Fibroblast of skin of right quadriceps (primary cell): Measurements from ENCODE around the gene NTRK2.

Experiments
- DNase-seq: peaks from one replicate; pipeline ENCODE4 v3.0.0-alpha.2; 2013

The NTRK2 gene

DNA sequence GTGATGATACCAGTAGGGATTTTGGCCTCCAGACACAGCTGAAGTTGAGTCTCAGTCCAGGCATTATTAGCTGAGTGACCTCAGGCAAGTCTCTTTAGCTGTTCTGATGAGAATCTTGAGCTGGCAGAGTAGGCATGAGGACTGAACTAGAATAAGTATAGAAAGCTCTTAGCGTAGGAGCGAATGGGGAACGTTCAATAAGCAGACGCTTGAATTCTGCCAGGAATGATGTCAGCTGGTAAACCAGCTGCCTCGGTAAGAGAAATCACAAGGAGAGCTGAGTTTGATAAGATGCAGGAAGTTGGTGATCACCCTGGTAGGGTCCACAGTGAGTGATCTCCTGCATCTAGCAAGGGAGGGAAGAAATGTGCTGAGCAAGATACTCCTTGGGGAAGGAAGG lies 280.4 kb downstream of the NTRK2 start:
- no peak for DNase-seq

DNA sequence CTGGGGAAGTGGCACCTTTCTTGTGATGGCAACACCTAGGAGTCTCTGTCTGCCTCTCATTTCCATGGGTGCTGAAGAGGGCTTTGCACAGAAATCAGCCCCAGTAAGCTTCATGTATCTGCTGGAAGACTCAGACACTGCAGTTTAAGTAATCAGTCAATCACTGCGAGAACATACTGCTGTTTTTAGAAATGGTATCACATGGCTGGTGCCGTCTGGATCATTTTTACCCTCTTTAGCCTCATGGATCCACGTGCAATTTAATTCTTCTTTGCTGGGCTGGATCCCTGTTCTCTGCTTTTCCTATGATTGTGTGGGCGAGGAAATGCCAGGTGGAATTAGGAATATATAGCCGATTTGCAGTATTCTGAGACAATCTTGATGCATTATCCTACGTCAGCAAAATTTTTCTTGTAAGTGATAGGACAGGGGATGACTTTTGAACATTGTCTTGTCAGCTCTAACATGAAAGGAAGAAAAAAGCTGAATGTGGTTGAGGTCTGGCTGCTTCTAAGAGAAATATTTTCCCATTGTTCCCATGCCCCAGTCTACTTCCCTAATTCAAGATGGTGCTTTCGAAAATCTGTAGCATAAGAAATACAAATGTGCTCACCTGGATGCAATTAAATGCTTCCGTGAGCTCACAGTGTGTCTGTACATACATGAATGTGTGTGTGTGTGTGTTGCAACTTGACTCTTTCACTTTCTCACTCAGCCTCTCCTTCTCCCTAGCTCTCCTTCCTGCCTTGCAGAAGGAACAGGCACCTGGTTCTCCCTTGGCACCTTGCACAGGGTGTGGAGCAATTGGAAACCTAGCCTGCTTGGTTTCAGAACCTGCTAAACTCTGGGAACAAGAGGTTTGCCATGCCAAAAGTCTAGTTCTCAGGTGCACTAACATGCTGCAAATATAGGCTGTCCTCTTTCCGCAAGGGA lies 281.6 kb downstream of the NTRK2 start:
- no peak for DNase-seq

DNA sequence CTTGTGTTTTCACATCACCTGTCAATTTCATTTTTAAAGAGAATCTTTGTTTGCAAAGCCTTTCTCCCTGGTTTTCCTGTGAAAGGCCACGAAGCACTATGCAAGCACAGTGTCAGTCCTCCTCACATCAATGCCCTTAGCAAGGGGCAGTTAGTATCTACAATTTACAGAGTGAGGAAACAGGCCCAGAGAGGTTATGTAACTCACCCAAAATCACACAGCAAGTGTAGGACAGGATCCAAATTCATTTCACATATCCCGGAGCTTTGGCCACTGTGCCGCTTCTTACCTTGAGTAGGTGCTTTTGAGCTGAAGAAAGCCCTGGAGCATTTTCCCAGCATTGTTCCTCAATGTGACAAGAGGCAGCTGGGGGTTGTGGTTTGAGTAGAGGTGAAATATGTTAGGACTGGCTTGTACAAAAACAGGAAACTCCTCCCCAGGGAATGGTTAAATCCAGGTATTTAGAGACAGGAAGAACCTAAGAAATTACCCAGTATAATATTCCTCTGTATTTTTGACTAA lies 283.8 kb downstream of the NTRK2 start:
- no peak for DNase-seq

DNA sequence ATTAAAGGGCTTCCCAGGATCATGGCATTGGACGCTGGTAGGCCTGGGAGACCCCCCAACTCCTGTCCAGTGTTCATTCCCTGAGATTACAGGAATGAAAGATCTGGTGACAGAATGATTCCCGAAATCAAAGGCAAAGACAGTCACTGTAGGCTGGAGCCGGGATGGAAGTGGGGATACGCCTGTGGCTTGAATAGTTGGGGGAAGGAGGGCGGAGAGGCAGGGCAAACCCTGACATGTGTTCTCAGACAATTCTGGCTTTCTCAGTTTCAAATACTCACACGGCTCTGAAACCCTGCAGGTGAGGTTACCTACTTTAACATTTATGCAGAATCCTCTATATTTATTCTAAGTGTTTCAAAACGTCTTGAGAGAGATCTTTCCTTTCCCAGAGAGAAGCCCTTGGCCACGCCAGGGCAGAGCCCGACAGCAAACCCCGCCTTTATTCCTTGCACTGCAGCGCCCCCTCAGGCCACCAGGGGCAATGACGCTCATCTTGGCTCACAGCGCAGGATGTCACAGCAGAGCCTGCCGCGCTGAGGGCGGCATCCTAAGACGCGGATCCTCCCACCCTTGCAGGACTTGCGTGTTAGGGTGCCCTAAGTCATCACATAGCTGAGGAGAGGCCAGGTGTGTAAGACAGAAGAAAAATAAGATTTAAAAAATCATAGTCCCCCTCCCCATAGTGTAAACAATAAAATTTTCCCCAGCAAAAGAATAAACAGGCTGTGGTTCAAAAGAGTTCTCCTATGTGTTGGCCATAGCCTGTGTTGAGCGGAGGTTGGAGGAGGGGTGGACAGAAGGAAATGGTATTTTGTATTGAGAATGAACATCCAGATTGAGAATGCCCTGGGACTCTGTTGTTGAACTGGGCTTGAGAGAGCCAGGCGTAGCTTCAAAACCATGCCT lies 284.5 kb downstream of the NTRK2 start:
- DNase-seq: peak; percentile 38

DNA sequence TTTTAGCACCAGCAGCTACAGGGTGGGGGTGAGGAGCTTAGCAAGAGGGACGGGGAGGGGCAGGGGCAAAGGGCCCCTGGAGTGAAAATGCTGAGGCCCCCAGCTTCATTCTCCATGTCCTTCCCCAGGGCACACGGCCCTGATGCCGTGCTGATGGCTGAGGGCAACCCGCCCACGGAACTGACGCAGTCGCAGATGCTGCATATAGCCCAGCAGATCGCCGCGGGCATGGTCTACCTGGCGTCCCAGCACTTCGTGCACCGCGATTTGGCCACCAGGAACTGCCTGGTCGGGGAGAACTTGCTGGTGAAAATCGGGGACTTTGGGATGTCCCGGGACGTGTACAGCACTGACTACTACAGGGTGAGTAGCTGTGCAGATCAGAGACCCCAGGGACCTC lies 285.6 kb downstream of the NTRK2 start:
- no peak for DNase-seq

DNA sequence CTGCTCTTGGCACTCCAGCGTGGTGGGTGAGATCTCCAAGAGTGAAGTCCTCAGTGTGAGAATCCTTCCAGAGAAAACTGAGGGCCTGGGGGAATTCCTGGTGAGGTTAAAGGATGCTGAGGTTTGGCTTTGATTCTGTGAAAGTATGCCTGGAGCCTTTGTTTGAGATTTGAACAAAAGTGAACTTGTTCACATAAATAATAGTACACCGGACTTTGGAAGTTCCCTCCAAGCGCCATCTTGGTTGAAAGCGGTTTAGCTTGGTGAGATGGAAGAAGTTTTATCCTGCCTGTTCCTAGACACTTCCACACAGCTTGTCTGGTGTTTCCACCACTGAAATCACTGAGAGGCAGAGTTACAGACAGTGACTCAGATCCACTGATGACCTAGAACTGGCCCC lies 286.4 kb downstream of the NTRK2 start:
- DNase-seq: no peak

DNA sequence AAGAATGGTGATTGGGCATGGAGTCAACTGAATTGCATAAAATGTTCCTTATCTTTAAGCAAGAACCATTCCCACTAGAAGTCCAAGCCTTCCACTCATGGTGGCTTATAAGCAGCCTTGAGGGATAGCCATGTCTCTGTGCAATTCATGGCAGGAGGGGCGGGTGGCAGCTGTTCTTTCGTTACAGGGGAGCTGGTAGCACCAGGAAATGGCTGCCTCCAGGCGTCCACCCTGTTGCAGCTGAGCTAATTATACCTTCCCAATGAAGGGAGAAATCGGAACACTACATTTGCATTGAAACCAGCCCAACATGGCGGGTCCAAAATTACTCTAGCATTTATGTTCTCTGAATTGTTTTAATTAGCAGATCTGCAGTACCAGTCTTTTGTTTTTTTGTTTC lies 289.8 kb downstream of the NTRK2 start:
- DNase-seq: no peak

DNA sequence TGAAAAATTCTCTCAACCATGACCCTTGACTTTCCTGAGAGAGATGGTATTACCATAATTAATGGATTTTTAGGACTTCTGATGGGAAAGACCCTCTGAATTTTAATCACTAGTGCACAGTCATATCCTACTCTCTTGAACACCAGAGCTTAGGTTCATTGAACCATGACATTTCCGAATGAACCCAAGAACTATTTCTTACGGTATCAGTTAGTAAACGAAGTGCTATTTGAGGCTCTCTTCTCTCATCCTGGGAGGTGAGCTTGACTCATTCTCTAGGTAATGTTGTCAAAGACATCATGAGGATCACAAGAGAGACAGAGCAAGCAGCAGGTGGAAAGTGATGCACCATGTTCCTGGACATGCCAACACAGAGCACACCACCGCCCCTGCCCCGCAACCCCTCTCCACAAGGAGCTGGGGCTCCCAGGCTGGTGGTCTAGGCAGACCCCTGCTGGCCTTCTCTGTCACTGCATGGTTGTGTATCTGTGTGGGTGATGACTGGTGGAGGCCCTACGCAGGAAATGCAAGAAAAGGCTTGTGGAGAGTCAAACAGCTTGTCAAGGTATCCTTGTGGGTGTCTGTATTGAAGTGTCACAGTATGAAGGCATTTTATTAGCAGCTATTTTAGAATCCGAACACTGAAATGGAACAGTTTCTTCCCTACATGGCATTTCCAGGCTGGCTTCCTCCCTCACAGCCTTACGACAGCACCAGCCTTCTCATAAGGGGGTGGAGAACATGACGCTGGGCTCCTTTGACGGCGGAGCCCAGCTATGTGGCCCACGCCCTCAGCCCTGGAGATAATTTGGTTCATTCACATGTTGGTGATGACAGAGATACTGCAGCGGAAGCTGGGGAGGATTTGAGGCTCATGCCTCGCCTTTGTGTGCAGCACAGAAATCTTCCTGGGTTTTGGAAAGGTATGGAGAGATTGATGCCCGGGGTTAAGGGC lies 297.6 kb downstream of the NTRK2 start:
- DNase-seq: no peak

DNA sequence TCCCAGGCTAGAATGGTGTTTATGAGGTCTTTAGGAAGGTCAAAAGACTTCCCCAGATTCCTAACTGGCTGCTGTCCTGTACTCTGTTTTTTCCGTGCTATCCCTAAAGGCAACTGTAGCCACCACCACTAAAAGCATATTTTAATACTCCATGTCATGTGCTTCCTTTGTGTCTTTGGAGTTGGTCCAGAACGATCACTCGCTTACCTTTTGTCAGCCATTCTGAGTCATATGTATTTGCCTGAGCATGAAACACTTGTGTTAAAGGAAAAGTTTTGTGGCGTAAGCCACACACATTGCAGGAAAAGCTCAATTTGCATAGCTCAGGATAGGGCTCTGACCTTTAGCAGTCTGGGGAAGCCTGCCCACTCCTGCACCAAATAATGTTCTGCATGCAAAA lies 299.6 kb downstream of the NTRK2 start:
- no peak for DNase-seq

DNA sequence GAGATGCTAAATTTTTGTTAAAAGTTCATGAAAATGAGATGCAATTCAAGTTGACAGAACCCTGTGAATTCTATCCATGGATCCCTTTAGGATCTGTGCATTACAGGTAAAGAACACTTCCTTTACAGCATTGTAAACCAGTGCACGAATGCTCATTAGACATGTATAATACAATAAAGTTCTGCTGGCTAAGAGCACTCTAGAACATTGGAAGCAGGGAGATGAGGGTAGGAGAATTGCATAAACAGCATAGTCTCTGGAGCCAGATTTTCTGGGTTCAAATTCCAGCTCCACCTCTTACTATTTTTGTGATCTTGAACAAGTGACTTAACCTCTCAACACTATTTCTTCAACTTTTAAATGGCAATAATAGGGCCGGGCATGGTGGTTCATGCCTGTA lies 300.2 kb downstream of the NTRK2 start:
- DNase-seq: no peak

DNA sequence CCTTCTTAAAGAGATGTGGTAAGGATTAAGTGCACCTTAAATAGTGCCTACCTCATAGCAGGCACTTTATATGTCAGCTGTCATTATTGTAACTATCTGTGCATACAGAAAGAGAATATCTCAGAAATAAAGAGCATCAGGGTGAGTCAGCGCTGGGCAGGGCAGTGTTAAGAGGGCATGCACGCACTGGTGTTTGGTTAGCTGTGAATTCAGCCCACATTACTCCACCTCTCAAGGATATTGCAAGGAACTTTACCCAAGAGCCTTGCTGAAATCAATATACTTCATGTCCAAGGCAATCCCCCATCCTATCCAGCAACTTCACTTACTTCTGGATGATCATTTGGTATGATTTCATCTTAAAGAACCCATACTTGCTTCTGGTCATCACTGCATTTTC lies 300.9 kb downstream of the NTRK2 start:
- no peak for DNase-seq

DNA sequence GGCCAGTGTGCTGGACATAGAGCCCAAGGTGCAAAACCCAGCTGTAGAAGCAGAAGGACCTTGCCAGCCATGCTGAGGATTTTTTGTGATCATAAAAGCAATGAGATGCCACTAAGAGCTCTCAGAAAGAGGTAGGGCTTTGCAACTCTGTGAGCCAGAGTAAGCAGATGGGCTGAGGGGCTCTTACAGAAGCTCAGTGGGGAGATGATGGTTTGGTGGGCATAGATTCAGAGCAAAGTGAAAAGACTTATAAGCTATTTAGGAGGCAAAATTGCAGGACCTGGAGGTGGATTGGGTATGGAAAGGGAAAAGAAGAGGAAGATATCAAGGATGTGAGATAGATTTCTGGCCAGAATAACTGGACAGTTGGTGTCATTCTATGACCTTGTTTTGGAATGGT lies 302.0 kb downstream of the NTRK2 start:
- no peak for DNase-seq

DNA sequence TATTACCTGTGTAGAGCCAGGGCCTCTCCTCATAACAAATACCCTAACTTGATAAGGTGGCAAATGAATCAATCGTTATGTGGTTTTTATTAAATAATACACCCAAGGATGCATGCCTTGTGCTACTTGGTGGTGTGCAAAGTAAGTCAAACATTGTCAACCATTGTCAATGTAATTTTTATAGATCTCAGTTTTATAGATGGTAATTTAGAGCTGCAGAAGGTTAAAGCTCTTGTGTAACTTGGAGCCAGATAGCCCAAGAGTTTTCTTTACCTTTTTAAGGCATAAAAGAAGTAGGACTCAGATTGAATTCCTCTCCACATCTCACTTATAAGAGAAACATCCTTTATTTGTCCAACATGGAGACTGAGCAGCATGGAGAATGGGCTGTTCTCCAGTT lies 304.7 kb downstream of the NTRK2 start:
- no peak for DNase-seq

DNA sequence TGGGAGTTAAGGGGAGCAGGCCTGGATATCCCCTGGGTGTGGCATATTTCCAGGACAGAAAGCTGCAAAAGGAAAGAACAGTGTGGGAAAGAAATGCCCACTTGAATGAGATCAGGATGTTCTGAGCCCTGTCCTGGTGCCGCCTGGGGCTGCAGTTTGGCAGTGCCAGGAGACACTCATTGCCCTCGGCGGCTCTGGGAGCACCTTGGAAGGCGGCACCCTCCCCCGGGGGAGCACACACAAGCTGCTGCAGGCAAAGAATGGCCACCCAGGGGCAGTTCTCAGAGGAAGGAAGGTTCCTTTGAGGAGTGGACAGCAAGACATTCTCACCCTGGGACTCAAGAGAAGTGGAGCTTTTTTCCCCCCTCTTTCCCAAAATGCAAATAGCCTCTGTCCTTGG lies 305.3 kb downstream of the NTRK2 start:
- no peak for DNase-seq

DNA sequence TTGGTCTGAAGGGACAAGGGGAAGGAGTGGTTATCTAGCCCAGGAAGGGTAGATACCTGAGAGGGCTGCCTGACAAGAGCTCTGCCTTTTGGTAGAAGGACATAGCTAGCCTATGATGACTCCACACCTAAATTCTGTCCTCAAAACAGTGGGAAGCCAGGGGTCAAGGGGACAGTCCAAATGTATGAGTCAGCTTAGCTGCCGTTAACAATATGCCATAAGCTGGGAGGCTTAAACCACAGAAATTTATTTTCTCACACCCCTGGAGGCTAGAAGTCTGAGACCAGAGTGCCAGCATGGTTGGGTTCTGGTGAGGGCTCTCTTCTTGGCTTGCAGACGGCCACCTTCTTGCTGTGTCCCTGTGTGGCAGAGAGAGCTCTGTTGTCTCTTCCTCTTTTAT lies 306.4 kb downstream of the NTRK2 start:
- DNase-seq: no peak

DNA sequence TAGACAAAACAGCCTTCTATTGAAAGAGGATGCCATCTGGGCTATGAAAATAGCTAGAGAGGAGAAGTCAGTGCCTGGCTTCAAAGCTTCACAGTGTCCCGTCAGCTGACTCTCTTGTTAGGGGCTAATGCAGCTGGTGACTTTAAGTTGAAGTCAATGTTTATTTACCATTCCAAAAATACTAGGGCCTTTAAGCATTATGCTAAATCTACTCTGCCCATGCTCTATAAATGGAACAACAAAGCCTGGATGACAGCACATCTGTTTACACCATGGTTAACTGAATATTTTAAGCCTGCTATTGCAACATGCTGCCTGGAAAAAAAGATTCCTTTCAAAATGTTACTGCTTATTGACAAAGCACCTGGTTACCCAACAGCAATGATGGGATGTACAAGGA lies 309.1 kb downstream of the NTRK2 start:
- no peak for DNase-seq

DNA sequence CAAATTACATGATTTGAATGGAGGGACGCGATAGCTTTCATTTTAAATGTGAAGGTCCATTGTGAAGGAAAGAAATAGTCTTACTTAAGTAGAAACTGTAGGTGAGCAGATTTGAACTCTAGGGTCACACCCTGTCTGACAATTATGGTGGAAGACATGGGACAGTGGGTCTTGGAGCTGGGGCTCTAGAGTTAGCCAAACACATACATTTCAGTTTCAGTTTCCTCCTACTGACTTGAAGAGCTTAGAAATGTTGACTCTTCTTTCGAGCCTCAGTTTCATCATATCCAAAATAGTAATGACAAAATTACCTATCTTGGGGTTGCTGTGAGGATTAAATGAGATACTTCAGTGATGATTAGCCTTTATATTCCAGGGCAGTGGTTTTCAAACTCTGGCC lies 314.2 kb downstream of the NTRK2 start:
- no peak for DNase-seq

DNA sequence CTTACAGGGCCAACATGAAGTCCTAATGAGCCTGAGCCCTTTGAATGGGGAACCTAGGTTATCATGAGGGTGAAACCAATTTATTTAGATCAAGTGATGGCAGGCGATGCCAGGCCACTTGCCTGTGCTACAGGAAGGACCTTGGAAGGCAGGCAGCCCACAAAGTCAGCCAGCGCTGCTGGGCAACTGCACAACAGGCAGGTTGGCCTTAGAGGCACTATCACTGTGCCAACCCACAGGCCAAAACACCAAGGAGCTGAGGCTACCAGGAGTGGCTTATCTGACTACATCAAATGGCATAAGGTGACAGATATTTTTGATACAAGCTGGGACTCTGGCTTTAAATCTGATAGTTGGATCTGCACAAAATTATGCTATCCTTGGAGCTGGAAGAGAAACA lies 319.1 kb downstream of the NTRK2 start:
- no peak for DNase-seq

DNA sequence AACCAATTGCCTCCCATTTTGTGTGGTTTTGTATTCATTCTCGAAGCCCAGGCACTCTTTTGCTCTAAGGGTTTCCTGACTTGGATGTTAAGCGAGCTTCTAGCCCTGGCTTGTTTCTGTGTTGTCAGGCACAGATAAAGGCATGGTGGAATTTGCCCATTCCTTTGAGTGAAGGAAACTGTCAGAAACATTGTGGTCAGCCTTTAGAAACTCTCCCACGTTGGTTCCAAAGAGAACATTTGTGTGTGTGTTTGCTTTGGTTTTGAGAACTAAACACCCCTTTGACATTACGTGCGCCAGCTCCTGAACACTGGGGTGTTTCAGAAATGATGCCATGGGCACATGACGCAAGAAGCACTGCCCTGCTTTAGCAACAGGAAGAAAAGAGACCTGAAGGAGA lies 320.9 kb downstream of the NTRK2 start:
- no peak for DNase-seq

DNA sequence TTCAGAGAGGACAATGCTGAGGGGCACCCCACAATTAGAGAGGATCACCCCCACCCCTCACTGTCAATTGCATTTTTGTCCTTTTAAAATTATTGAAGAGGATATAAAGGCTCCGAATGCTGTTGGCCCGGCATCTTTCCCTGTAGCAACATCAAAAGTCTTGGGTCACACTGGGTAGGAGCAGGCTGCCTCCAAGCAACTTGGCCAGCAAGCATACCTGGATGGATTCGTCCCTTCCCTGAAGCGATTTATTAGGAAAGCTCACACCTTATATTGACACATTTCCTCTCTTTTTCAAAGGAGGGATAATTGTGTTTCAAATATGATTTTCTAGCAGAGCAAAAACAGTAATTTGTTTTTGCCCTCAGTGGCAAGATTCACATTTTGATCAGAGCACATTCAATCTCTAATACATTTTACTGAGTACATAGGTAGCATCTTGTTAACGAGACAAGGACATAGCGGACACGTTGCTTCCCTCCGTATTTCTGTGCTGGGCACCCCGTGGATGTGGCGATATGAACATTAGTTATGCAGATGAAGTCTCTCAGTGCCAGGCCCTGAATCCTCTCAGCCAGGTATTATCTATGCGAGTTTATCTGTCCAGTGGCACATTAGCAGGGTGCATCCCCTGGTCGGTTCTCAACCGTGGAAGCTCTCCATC lies 321.5 kb downstream of the NTRK2 start:
- DNase-seq: no peak

DNA sequence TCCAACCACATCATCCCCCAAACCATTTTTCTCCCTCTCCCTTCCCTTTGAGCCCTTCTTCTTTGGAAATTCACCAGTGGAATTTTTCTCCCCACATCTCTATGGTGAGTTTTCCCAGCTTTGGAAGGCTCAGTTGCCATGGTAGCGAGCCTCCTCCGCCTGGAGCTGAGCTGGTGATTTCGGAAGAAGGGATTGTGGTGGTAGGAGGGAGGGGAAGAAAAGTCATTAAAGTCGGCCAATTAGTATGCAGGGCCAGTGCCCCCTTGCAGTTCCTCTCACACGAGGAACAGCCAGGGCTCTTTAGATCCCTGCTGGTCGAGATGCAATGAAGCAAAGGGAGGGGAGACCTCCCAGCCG lies 322.0 kb downstream of the NTRK2 start:
- DNase-seq: no peak

DNA sequence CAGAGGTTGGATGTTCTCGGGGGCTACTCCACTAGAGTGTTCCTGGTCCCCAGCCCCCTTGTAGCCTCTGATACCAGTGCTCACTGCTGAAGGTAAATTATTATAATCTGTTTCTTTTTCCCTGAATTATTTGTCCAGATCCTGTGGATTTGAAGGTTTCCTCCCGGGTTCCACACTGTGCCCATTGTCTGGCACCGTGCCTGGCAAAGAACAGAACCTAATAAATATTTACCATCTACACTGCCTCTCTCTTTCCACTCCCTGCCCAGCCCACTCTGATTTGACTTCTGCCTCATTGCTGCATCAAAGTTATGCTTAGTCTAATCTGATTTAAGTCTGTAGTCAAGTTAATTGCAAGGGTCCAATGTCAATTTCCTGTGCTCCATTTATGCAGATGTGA lies 322.9 kb downstream of the NTRK2 start:
- DNase-seq: no peak
